ENCODE data around the gene TAF4. TPM values are rescaled to one million over a fixed set of nuclear protein-coding genes. Genes with fewer than 3 reads are reported as not detected.

Gene TAF4
- total RNA-seq, 1 donor from 2014 or later = 22.2 TPM

GRCh38 chr20:62096421-62097380 is 31.0 kb upstream of the TAF4 start:
- TF ChIP-seq CTCF (conservative IDR thresholded peaks at IDR 0.05) = no peak
- DNase-seq (ENCODE audit: extremely low spot score, unreplicated experiment) = no peak
- Mint-ChIP-seq H3K9me3 (no peaks in the 10 kb centered on the region), H3K4me3 (no peak overlapping the region), H3K27me3 (peaks cover 13% of the 10 kb centered on the region), H3K36me3 (no peaks in the 10 kb centered on the region), H3K27ac (no peak overlapping the region), H3K4me1 (ENCODE audit: unreplicated experiment) (no peaks in the 10 kb centered on the region)

- no peak for TF ChIP-seq CTCF (conservative IDR thresholded peaks at IDR 0.05)
- no peak for DNase-seq (ENCODE audit: extremely low spot score, unreplicated experiment)
- H3K27ac Mint-ChIP-seq = no peak overlapping the region
- H3K9me3 Mint-ChIP-seq = no peaks in the 10 kb centered on the region
- H3K4me1 Mint-ChIP-seq (ENCODE audit: unreplicated experiment) = no peaks in the 10 kb centered on the region
- H3K4me3 Mint-ChIP-seq = no peak overlapping the region
- H3K36me3 Mint-ChIP-seq = no peaks in the 10 kb centered on the region
- H3K27me3 Mint-ChIP-seq = peaks cover 14% of the 10 kb centered on the region
These were observed 23.7 kb upstream of the TAF4 start for GRCh38 chr20:62089393-62089792.

- TF ChIP-seq CTCF (conservative IDR thresholded peaks at IDR 0.05) = no peak
- no peak for DNase-seq (ENCODE audit: extremely low spot score, unreplicated experiment)
- Mint-ChIP-seq H3K9me3 (no peaks in the 10 kb centered on the region), H3K36me3 (no peaks in the 10 kb centered on the region), H3K4me1 (ENCODE audit: unreplicated experiment) (no peaks in the 10 kb centered on the region), H3K4me3 (no peak overlapping the region), H3K27ac (no peak overlapping the region), H3K27me3 (peaks cover 14% of the 10 kb centered on the region)
These were observed 22.8 kb upstream of the TAF4 start for GRCh38 chr20:62088258-62089127.

- no peak for TF ChIP-seq CTCF (conservative IDR thresholded peaks at IDR 0.05)
- DNase-seq (ENCODE audit: extremely low spot score, unreplicated experiment) = no peak
- Mint-ChIP-seq H3K27me3 (peaks cover 13% of the 10 kb centered on the region), H3K4me3 (no peak overlapping the region), H3K9me3 (no peaks in the 10 kb centered on the region), H3K4me1 (ENCODE audit: unreplicated experiment) (no peaks in the 10 kb centered on the region), H3K36me3 (no peaks in the 10 kb centered on the region), H3K27ac (no peak overlapping the region)
These were observed 22.0 kb upstream of the TAF4 start for GRCh38 chr20:62087632-62088031.

GRCh38 chr20:62087227-62087626 is 21.5 kb upstream of the TAF4 start:
- Mint-ChIP-seq H3K4me1 (ENCODE audit: unreplicated experiment) (no peaks in the 10 kb centered on the region), H3K4me3 (no peak overlapping the region), H3K9me3 (no peaks in the 10 kb centered on the region), H3K27me3 (peaks cover 11% of the 10 kb centered on the region), H3K27ac (no peak overlapping the region), H3K36me3 (no peaks in the 10 kb centered on the region)
- no peak for DNase-seq (ENCODE audit: extremely low spot score, unreplicated experiment)
- no peak for TF ChIP-seq CTCF (conservative IDR thresholded peaks at IDR 0.05)
